Activated CD4-positive, alpha-beta T cell treated with anti-CD3 and anti-CD28 coated beads for 1 hour (primary cell): ENCODE measurements around the gene BLVRB.
A peak's percentile ranks its signal among the peaks of the same experiment; 100 is the strongest.
"Not testable (repeated sequence)": the region's sequence is repeated elsewhere in the genome, so short reads cannot be mapped to it uniquely, and the experiment has no call there.

Source experiments
- DNase-seq: peaks from one replicate; pipeline ENCODE4 v3.0.0-alpha.2; 2020

The BLVRB gene

DNA sequence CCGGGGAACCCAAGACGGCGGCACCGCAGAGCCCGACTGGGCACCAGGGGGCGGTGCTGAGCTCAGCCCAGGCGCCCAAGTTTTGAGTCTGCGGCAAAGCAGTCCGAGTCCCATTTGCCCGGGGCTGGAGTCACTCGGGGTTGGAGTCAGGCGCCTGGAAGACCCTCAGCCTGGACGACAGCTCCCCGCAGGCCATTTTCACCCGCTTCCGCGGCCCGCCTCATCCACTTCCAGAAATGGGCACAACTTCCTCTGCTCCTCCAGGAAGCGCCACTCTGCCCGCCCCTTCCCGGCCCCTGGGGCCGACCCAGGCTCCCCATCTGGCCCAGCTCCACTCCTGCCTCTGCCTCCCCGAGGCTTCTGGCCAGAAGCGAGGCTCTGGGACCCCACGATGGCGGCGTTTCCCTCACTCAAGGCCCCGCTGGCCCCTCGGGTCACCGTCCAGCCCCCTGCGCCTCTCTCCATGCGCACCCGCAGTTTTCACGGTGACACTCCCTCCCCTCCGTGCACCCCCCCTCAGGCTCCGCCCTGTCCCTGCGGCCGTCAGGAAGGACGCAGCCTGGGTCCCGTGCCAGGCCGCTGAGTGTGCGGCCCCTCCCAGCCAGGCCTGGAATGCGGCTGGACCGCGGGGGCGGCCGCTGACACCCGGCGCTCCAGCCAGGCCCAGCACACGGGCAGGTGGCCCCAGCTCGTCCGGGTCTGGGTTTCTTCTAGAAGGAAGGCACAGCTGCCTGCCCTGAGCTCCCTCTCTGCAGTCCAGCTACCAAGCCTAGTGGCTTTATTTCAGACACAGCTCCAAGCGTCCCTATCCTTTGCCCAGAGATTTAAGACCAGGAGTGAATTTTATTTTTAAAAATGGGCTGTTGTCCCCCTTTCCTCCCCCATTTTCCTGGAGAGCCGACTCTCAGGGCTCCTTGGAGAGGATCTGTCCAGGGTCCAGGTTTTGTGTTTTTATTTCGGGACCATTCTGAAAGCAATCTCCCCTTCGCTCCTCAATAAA lies 44.5 kb downstream of the BLVRB start:
- peak; percentile 61 for DNase-seq

DNA sequence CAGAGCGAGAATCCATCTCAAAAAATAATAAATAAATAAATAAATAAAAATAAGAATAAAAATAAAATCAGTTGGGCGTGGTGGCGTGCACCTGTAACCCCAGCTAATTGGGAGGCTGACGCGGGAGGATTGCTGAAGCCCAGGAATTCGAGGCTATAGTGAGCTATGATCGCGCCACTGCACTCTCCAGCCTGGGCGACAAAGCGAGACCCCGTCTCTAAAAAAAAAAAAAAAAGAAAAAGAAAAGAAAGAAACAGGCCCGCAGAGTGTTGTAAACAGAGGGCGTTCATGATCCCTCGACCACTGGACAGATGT lies 45.1 kb downstream of the BLVRB start:
- DNase-seq = no peak

DNA sequence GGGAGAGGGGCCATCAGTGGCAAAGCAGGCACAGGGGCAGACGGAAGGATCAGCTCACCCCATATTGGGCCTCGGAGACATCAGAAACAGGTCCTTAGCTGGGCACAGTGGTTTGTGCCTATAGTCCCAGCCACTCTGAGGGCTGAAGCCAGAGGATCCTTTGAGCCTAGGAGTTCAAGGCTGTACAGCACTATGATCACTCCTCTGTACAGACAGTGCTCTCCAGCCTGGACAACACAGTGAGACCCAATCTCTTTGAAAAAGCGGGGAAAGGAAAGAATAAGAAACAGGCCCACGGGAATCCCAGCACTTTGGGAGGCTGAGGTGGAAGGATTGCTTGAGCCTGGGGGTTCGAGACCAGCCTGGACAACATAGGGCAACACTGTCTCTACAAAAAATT lies 45.8 kb downstream of the BLVRB start:
- no peak for DNase-seq

DNA sequence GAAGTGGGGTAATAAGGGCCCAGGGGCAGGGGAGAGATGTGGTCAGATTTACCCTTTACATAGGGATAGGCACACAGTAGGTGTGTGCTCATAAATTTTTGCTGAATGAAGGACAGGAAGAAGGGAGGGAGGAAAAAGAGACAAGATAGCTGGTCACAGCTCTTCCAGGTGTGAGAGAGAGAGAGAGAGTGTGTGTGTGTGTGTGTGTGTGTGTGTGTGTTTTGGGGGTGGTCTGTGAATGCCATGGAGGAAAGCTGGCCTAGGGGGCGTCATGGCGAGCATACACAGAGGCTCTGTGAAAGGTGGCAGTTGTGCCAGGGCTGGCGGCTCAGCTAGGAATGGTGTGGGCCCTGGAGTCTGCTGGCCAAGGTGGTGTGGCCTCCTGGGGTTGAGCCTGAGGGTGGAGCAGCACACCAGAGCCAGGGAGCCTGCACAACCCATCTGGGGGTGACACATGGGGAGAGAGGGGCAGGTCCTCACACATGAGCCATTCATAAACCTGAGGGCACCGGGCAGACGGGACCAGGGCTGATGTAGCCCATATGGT lies 46.4 kb downstream of the BLVRB start:
- no peak for DNase-seq

GRCh38 chr19:40418040-40418439 lies 47.5 kb downstream of the BLVRB start:
- no peak for DNase-seq

- DNase-seq = no peak
Measured at GRCh38 chr19:40417643-40417981, 47.9 kb downstream of the BLVRB start.

- no peak for DNase-seq
Measured at GRCh38 chr19:40416918-40417642, 48.5 kb downstream of the BLVRB start.

GRCh38 chr19:40415768-40416167 lies 49.8 kb downstream of the BLVRB start:
- no peak for DNase-seq

- no peak for DNase-seq
Measured at GRCh38 chr19:40414542-40415535, 50.7 kb downstream of the BLVRB start.

DNA sequence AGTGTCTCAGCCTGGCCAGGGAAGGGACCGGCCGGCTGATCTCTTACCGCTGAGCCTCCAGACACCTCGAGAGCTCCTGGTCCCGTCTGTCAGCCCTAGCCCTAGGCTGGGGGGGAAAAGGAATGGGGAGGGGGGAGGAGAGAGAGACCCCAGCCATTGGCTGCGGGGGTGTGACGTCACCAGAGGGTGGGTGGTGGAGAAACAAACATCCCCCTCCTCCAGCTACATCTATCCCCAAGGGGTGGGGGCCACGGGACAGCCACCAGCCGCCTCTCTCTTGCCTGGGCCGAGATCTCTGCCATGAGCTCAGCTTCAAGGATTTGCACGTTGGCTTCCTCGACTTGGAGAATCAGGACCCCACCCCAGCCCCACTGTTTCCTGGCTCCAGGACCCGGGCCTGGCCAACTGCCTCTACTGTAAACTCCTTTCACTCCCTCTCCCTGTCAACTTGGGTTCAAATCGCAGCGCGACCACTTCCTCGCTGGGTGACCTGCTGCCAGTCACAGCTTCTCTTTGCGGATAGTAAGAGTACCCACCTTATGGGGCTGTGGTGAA lies 52.2 kb downstream of the BLVRB start, which contains the start of gene PRX:
PRX (minus strand) TSS at position 88 of the 555 bp plus-strand sequence. CDS start 5,446 bp downstream, outside the sequence.
- no peak for DNase-seq

GRCh38 chr19:40412866-40413265 lies 52.7 kb downstream of the BLVRB start:
- DNase-seq = no peak

- DNase-seq = no peak
Measured at GRCh38 chr19:40411958-40412499, 53.5 kb downstream of the BLVRB start.

GRCh38 chr19:40411125-40411842 lies 54.3 kb downstream of the BLVRB start:
- DNase-seq = no peak

DNA sequence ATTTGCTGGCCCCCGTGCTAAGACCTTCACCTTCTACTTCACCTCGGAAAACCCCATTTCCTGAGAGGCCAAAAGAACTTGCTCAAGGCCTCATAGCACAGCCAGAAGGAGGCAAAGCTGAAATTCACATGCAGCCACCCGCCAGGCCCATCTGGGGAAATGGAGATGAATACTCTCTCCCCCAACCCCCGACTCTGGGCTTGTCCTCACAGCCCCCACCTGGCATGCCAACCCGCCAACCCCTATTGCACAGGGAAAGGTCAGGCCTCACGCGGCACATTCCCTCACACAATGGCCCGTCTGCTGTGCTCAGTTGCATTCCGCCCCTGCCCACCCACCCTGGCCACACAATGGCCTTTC lies 55.5 kb downstream of the BLVRB start:
- DNase-seq = no peak

GRCh38 chr19:40408598-40408925 lies 57.0 kb downstream of the BLVRB start:
- not testable (repeated sequence) for DNase-seq

- DNase-seq = no peak
Measured at GRCh38 chr19:40407714-40408597, 57.6 kb downstream of the BLVRB start.

DNA sequence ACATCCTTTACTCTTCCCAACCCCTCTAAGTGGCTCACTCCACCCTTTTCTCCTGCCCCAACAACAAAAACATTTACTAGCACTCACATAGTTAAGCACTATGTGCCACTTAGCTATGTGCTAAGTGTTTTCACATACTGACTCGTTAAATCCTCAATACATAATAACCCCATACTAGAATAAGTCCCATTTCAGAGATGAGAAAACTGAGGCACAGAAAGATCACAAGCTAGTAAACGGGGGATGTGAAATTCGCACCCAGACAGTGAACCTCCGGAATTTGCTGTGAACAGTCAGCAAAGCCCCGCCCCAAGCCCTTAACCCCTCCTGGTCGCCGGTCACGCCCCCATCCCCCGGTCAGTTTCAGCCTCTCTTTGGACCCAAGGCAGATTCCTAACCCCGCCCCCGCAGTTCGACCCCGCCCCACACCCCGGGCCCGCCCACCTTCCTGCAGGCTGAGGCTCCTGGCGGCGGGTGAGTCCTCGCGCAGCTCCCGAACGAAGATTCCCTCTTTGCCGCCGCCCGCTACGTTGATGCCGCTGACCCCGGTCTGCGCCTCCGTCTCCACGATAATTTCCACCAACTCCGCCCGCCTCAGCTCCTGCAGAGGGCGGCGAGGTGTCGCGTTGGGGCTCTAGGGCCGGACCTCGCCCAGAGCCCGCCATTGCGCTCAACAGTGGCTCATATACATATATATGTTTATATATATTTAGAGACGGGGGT lies 62.1 kb downstream of the BLVRB start:
- peak; percentile 51 for DNase-seq

- no peak for DNase-seq
Measured at GRCh38 chr19:40400559-40400958, 65.0 kb downstream of the BLVRB start.

GRCh38 chr19:40398417-40399131 lies 67.0 kb downstream of the BLVRB start:
- peak; percentile 47 for DNase-seq
